Stimulated activated CD4-positive, alpha-beta T cell treated with anti-CD3 and anti-CD28 coated beads, Interleukin-2, amount 100 ng/mL, for 24 hours (primary cell): Measurements from ENCODE around the gene FERMT3.

Source experiments
- DNase-seq, 2 donors: peaks; one replicate each; pipeline ENCODE4 v3.0.0-alpha.2; 2020

FERMT3 gene

GRCh38 chr11:64222651-64223000 is 16.1 kb downstream of the FERMT3 start:
- DNase-seq = no peak

GRCh38 chr11:64223001-64223651 is 16.6 kb downstream of the FERMT3 start:
- no peak for DNase-seq

GRCh38 chr11:64224151-64224890 is 17.8 kb downstream of the FERMT3 start:
- no peak for DNase-seq

GRCh38 chr11:64224891-64225607 is 18.5 kb downstream of the FERMT3 start:
- no peak for DNase-seq

GRCh38 chr11:64225608-64226506 is 19.3 kb downstream of the FERMT3 start, which contains the start of the genes NUDT22 and TRPT1:
TSS of gene NUDT22 (plus strand) at chr11:64226274. CDS start at chr11:64226653, 379 bp downstream.
TSS of gene TRPT1 (minus strand) at chr11:64226186. CDS start at chr11:64225860, 326 bp downstream.
- DNase-seq = peak; percentile 95 to 97

GRCh38 chr11:64226507-64227051 is 20.1 kb downstream of the FERMT3 start:
- peak; percentile 61 to 75 for DNase-seq

GRCh38 chr11:64227405-64227956 is 21.0 kb downstream of the FERMT3 start:
- DNase-seq = no peak

- DNase-seq = no peak
Observed at GRCh38 chr11:64229090-64229743, 22.7 kb downstream of the FERMT3 start.

GRCh38 chr11:64229744-64230170 is 23.2 kb downstream of the FERMT3 start:
- no peak for DNase-seq

- DNase-seq = peak; percentile 90 to 92
Observed at GRCh38 chr11:64230171-64230984, 23.9 kb downstream of the FERMT3 start, which contains the start of gene DNAJC4. TSS of gene DNAJC4 (plus strand) at chr11:64230548. CDS start at chr11:64230855, 307 bp downstream.

GRCh38 chr11:64230985-64231365 is 24.5 kb downstream of the FERMT3 start:
- no peak for DNase-seq

- DNase-seq = no peak
Observed at GRCh38 chr11:64231546-64231945, 25.0 kb downstream of the FERMT3 start.

- no peak for DNase-seq
Observed at GRCh38 chr11:64232182-64232966, 25.9 kb downstream of the FERMT3 start.

GRCh38 chr11:64232967-64233315 is 26.4 kb downstream of the FERMT3 start:
- no peak for DNase-seq

GRCh38 chr11:64233913-64234586 is 27.5 kb downstream of the FERMT3 start, which contains the start of gene VEGFB:
TSS of gene VEGFB (plus strand) at chr11:64234584. CDS start at chr11:64234834, 250 bp downstream.
- DNase-seq = peak; percentile 70 to 78

GRCh38 chr11:64234647-64235379 is 28.3 kb downstream of the FERMT3 start:
- peak in 1 of 2 donors; percentile 63 for DNase-seq

- no peak for DNase-seq
Observed at GRCh38 chr11:64235437-64236161, 29.1 kb downstream of the FERMT3 start.
